Activated CD8-positive, alpha-beta memory T cell treated with anti-CD3 and anti-CD28 coated beads for 36 hours (primary cell): ENCODE data around the gene TMSB10. TPM values are rescaled to one million over a fixed set of nuclear protein-coding genes. Genes with fewer than 3 reads are reported as not detected.

Experiments
- CTCF ChIA-PET: fragments of 350-600 bp; sonication (Branson Sonifier 250); formaldehyde crosslinking; loops from one replicate; lab custom pipeline; 2021; ENCODE audit warnings: antibody characterized with exemption; lab: Charles Lee
- POLR2A ChIA-PET: fragments of 350-600 bp; sonication (Branson Sonifier 250); formaldehyde crosslinking; loops from one replicate; lab custom pipeline; 2021; ENCODE audit warnings: antibody characterized with exemption; lab: Charles Lee
- total RNA-seq, 2 experiments: library from RNA; stranded (reverse); gene quantifications; one replicate each; pipeline ENCODE4 v1.2.3, GENCODE V29; 2021

The TMSB10 gene
- total RNA-seq, 2 experiments from 2014 or later: 1,288 to 1,305 TPM

- ChIA-PET POLR2A (no interaction called here), CTCF (interaction anchor here (1.5 kb wide), 1 partner anchor 11 kb away, joined by 4 read pairs; no protein-coding TSS in a partner anchor)
Observed at GRCh38 chr2:84878459-84878858, 27.0 kb upstream of the TMSB10 start.

- CTCF ChIA-PET: interaction anchor here (4.0 to 4.4 kb wide), 2 partner anchors 27 to 47 kb away, joined by 19 to 39 read pairs; partner anchors contain the start of gene TMSB10
- POLR2A ChIA-PET: interaction anchor here (0.6 to 1.3 kb wide), 2 partner anchors 48 to 382 kb away, joined by 3 to 4 read pairs; no protein-coding TSS in a partner anchor
Observed at GRCh38 chr2:84878896-84879583, 26.4 kb upstream of the TMSB10 start.

- ChIA-PET POLR2A (interaction anchor here (0.6 to 3.9 kb wide), 7 partner anchors 14 to 382 kb away, joined by 3 to 37 read pairs (median 4); partner anchors contain the start of gene TMSB10), CTCF (interaction anchor here (0.8 to 4.4 kb wide), 8 partner anchors 9 to 382 kb away, joined by 3 to 39 read pairs (median 4); partner anchors contain the start of gene TMSB10)
Observed at GRCh38 chr2:84879584-84880394, 25.7 kb upstream of the TMSB10 start.

GRCh38 chr2:84880395-84880644, 25.1 kb upstream of the TMSB10 start:
- ChIA-PET POLR2A (interaction anchor here (0.7 to 3.9 kb wide), 5 partner anchors 14 to 82 kb away, joined by 3 to 37 read pairs (median 4); partner anchors contain the start of gene TMSB10), CTCF (interaction anchor here (0.8 to 4.4 kb wide), 10 partner anchors 9 to 383 kb away, joined by 3 to 39 read pairs (median 4); partner anchors contain the start of gene TMSB10)

GRCh38 chr2:84880645-84881521, 24.6 kb upstream of the TMSB10 start, which contains the start of gene TRABD2A:
TRABD2A (minus strand) TSS chr2:84881084; CDS start chr2:84881039, 45 bp downstream.
- CTCF ChIA-PET: interaction anchor here (0.7 to 4.4 kb wide), 14 partner anchors 8 to 384 kb away, joined by 3 to 39 read pairs (median 4); partner anchors contain the start of gene TMSB10
- POLR2A ChIA-PET: interaction anchor here (0.7 to 3.9 kb wide), 6 partner anchors 13 to 45 kb away, joined by 3 to 37 read pairs (median 4); partner anchors contain the start of gene TMSB10

- CTCF ChIA-PET: interaction anchor here (0.7 to 4.4 kb wide), 14 partner anchors 12 to 384 kb away, joined by 3 to 39 read pairs (median 4); partner anchors contain the start of gene TMSB10
- POLR2A ChIA-PET: interaction anchor here (0.7 to 3.9 kb wide), 3 partner anchors 24 to 44 kb away, joined by 3 to 37 read pairs (median 4); partner anchors contain the start of gene TMSB10
Observed at GRCh38 chr2:84881581-84882413, 23.7 kb upstream of the TMSB10 start.

GRCh38 chr2:84882414-84882738, 23.1 kb upstream of the TMSB10 start:
- ChIA-PET CTCF (interaction anchor here (0.8 to 4.4 kb wide), 8 partner anchors 16 to 141 kb away, joined by 3 to 39 read pairs (median 6); partner anchors contain the start of gene TMSB10), POLR2A (interaction anchor here (3.9 kb wide), 1 partner anchor 23 kb away, joined by 37 read pairs; the partner anchor contains the start of gene TMSB10)

- POLR2A ChIA-PET: interaction anchor here (3.9 kb wide), 1 partner anchor 22 kb away, joined by 37 read pairs; the partner anchor contains the start of gene TMSB10
- CTCF ChIA-PET: interaction anchor here (0.8 to 4.4 kb wide), 9 partner anchors 14 to 141 kb away, joined by 3 to 39 read pairs (median 5); partner anchors contain the start of gene TMSB10
Observed at GRCh38 chr2:84882775-84883550, 22.5 kb upstream of the TMSB10 start.

GRCh38 chr2:84884449-84884848, 21.0 kb upstream of the TMSB10 start:
- POLR2A ChIA-PET: no interaction called here
- CTCF ChIA-PET: no interaction called here

GRCh38 chr2:84885111-84885510, 20.3 kb upstream of the TMSB10 start:
- ChIA-PET POLR2A (no interaction called here), CTCF (no interaction called here)

- ChIA-PET CTCF (interaction anchor here (0.9 to 5.6 kb wide), 4 partner anchors 10 to 39 kb away, joined by 3 to 39 read pairs (median 17); partner anchors contain the start of gene TMSB10), POLR2A (interaction anchor here (2.5 kb wide), 1 partner anchor 12 kb away, joined by 11 read pairs; no protein-coding TSS in a partner anchor)
Observed at GRCh38 chr2:84886791-84887190, 18.7 kb upstream of the TMSB10 start.

- ChIA-PET CTCF (interaction anchor here (0.6 to 5.6 kb wide), 9 partner anchors 8 to 337 kb away, joined by 3 to 39 read pairs (median 4); partner anchors contain the start of genes TMSB10 and TRABD2A), POLR2A (interaction anchor here (0.6 to 2.5 kb wide), 4 partner anchors 10 to 25 kb away, joined by 9 to 13 read pairs (median 12); partner anchors contain the start of gene TMSB10)
Observed at GRCh38 chr2:84888401-84889276, 16.8 kb upstream of the TMSB10 start.

- CTCF ChIA-PET: interaction anchor here (0.8 to 5.6 kb wide), 6 partner anchors 9 to 46 kb away, joined by 3 to 39 read pairs (median 4); partner anchors contain the start of genes TMSB10 and TRABD2A
- POLR2A ChIA-PET: interaction anchor here (1.2 to 2.5 kb wide), 3 partner anchors 9 to 17 kb away, joined by 3 to 13 read pairs (median 11); partner anchors contain the start of gene TMSB10
Observed at GRCh38 chr2:84889332-84889731, 16.1 kb upstream of the TMSB10 start.

- ChIA-PET POLR2A (no interaction called here), CTCF (interaction anchor here (0.5 to 5.6 kb wide), 4 partner anchors 11 to 34 kb away, joined by 4 to 39 read pairs (median 18); partner anchors contain the start of gene TMSB10)
Observed at GRCh38 chr2:84891355-84892010, 14.0 kb upstream of the TMSB10 start.
